ENCODE results near the gene GCHFR. TPM values are rescaled to one million over a fixed set of nuclear protein-coding genes. Genes with fewer than 3 reads are reported as not detected.

Gene GCHFR
- total RNA-seq, 1 donor from 2014 or later, result 12.6 TPM

DNA sequence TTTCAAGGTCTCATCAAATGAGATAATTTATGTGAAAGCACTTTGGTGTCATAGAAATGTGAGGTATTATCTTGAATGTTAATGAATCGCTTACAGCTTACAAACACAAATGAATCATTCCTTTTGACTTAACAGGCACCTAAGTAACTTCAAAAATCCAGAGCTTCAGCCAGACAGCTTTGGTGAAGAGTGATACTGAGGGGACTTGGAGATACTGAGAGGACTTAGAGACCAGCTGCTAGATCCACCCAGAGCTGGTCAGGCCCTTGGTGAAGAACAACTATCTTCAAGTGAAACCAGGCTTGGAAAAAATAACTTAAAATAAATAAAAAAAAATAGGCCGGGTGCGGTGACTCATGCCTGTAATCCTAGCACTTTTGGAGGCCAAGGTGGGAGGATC is 26.9 kb downstream of the GCHFR start:
- H3K4me1 Mint-ChIP-seq, result peaks cover 34% of the 10 kb centered on the region
- no peaks in the 10 kb centered on the region for H3K9me3 Mint-ChIP-seq
- no peak overlapping the region for H3K27ac Mint-ChIP-seq
- no peaks in the 10 kb centered on the region for H3K27me3 Mint-ChIP-seq (ENCODE audit: low read depth)
- no peak overlapping the region for H3K4me3 Mint-ChIP-seq
- no peak for DNase-seq (ENCODE audit: low spot score in 2 of 2, unreplicated experiment in 2 of 2)
- no peak for TF ChIP-seq CTCF (IDR thresholded peaks at IDR 0.05; ENCODE audit: unreplicated experiment)
- peaks cover 12% of the 10 kb centered on the region for H3K36me3 Mint-ChIP-seq

DNA sequence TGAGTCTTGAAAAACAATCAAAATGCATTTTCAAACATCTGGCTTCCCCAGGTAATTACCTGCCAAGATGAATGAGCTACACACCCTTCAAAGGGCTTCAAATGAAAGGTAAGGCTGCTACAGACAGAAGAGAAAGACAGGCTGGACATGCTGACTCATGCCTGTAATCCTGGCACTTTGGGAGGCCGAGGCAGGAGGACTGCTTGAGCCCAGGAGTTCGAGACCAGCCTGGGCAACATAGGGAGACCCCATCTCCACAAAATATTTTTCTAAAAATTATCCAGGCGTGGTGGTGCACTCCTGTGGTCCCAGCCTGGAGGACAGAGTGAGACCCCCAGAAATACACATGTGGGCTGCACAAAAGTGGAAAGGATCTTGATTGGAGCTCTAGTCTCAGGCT is 28.5 kb downstream of the GCHFR start:
- H3K4me1 Mint-ChIP-seq, result peaks cover 23% of the 10 kb centered on the region
- no peaks in the 10 kb centered on the region for H3K27me3 Mint-ChIP-seq (ENCODE audit: low read depth)
- no peak overlapping the region for H3K4me3 Mint-ChIP-seq
- peaks cover 12% of the 10 kb centered on the region for H3K36me3 Mint-ChIP-seq
- H3K9me3 Mint-ChIP-seq, result no peaks in the 10 kb centered on the region
- DNase-seq (ENCODE audit: low spot score in 2 of 2, unreplicated experiment in 2 of 2), result no peak
- H3K27ac Mint-ChIP-seq, result no peak overlapping the region
- TF ChIP-seq CTCF (IDR thresholded peaks at IDR 0.05; ENCODE audit: unreplicated experiment), result no peak

- Mint-ChIP-seq H3K9me3 (no peaks in the 10 kb centered on the region), H3K27ac (no peak overlapping the region), H3K36me3 (peaks cover 12% of the 10 kb centered on the region), H3K4me3 (no peak overlapping the region), H3K27me3 (ENCODE audit: low read depth) (no peaks in the 10 kb centered on the region), H3K4me1 (peaks cover 19% of the 10 kb centered on the region)
- no peak for TF ChIP-seq CTCF (IDR thresholded peaks at IDR 0.05; ENCODE audit: unreplicated experiment)
- DNase-seq (ENCODE audit: low spot score in 2 of 2, unreplicated experiment in 2 of 2), result no peak
Observed at GRCh38 chr15:40793216-40793989, 29.5 kb downstream of the GCHFR start.

DNA sequence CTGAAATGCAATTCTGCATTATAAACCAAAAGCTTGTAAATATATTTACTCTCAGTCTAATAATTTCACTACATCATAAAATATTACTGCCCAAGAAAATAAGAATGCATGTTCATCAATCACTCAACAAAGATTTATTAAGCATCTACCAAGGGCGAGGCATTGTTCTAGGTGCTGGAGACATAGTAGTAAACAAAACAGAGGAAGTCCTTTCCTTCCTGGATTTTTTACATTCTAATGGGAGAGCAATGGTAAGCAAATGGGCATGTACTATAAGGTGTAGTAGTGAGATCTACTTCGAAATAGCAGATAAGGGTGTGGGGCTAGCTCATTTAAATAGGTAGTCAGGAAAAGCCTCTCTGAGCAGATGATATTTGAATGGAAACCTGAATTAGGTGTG is 32.2 kb downstream of the GCHFR start:
- Mint-ChIP-seq H3K36me3 (peaks cover 14% of the 10 kb centered on the region), H3K27ac (peak overlapping the region; percentile 57), H3K4me1 (peaks cover 18% of the 10 kb centered on the region), H3K9me3 (no peaks in the 10 kb centered on the region), H3K4me3 (no peak overlapping the region), H3K27me3 (ENCODE audit: low read depth) (no peaks in the 10 kb centered on the region)
- no peak for TF ChIP-seq CTCF (IDR thresholded peaks at IDR 0.05; ENCODE audit: unreplicated experiment)
- no peak for DNase-seq (ENCODE audit: low spot score in 2 of 2, unreplicated experiment in 2 of 2)

- DNase-seq (ENCODE audit: low spot score in 2 of 2, unreplicated experiment in 2 of 2), result no peak
- no peak for TF ChIP-seq CTCF (IDR thresholded peaks at IDR 0.05; ENCODE audit: unreplicated experiment)
- Mint-ChIP-seq H3K27ac (peak overlapping the region; percentile 57), H3K27me3 (ENCODE audit: low read depth) (no peaks in the 10 kb centered on the region), H3K9me3 (no peaks in the 10 kb centered on the region), H3K4me3 (no peak overlapping the region), H3K36me3 (peaks cover 16% of the 10 kb centered on the region), H3K4me1 (peaks cover 18% of the 10 kb centered on the region)
Observed at GRCh38 chr15:40796512-40796911, 32.6 kb downstream of the GCHFR start.
